GM18511 (cell line): Measurements from ENCODE around the gene TMEM52.

Source experiments
- ATAC-seq: cut with Tn5 transposase; IDR thresholded peaks from one replicate; pipeline ENCODE4 v1.9.1; 2021; ENCODE audit warnings: mild to moderate bottlenecking, moderate library complexity; ENCODE audit not compliant: unreplicated experiment

Gene TMEM52

DNA sequence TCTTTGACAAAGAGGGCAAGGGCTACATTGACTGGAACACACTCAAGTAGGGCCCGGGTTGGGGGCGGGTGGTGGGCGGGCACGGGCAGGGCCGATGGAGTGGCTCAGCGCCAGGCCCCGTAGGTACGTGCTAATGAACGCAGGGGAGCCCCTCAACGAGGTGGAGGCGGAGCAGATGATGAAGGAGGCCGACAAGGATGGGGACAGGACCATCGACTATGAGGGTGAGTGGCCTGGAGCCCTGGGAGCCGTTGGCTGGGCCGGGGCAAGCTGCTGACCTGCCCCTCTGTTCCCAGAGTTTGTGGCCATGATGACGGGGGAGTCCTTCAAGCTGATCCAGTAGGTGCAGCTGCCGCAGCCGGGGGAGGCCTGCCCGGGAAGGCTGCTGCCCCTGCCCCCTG, 2.2 kb downstream of the TMEM52 start:
- no peak for ATAC-seq

DNA sequence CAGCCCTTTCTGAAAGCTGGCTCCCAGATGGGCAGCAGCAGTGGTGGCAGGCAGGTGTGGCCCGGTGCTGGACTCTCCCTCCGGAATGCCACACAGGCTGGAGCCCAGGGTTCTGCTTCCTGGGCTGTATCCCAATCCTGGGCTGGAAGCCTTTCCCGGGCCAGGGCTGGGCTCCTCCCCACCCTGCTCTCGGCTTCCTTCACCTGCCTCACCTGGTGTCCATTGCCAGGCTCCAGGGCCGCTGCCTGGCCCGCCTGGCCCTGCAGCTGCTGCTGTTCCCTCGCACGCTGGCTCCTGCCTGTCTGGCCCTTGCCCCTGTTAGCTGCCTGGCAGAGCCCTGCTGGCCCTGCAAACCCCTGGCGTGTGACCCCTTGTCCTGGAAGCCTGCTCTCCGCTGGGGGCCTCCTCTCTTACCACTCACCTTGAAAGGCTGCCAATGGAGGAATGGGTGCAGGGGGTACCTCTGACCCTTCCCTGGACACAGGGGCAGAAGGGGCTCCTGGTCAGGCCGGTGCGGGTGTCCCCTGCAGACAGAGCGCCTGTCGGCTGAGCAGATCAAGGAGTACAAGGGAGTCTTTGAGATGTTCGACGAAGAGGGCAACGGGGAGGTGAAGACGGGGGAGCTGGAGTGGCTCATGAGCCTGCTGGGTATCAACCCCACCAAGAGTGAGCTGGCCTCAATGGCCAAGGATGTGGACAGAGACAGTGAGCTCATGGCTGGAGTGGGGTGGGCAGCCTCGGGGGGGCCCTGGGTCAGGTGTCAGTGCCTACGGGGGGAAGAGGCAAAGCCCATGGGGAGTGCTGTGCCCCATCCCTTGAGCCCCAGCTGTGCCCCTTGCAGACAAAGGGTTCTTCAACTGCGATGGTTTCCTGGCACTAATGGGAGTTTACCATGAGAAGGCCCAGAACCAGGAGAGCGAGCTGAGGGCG, 2.9 kb downstream of the TMEM52 start:
- ATAC-seq = no peak

DNA sequence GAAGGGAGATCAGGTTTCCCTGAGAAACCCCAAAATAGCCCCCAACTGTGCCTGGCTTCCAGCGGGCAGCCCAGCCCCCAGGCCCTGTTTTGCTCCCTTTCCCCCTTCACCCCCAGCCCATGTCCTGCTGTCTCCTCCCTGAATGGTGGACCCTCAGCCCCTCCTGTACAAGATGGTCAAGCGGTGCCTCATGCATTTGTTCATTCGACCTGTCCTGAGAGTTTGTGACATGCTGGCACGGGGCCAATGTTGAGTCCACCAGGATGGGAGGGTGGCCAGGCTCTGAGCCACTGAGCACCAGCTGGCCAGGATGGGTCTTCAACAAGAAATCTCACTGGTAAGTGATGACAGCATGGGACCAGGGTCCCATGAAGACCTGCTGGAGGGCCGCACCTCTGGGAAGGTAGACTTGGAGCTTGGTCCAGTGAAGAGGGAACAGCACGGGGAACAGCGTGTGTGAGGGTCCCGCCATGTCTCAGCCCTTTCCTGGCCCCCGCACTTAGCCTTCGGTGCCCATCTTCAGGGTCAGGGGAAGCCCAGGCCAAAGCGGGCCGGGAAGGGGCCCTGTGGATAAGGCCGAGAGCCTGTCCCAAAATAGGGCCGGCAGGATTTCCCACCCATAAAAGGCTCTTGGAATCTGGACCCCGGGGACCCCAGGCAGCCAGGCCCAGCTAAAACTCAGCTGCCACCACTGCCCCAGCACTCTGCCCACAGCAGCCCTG, 3.9 kb downstream of the TMEM52 start, which contains the start of gene CALML6:
Gene CALML6 (plus strand): TSS at position 290 of the 722 bp plus-strand sequence. CDS start 21 bp downstream, at position 311.
- ATAC-seq = no peak

DNA sequence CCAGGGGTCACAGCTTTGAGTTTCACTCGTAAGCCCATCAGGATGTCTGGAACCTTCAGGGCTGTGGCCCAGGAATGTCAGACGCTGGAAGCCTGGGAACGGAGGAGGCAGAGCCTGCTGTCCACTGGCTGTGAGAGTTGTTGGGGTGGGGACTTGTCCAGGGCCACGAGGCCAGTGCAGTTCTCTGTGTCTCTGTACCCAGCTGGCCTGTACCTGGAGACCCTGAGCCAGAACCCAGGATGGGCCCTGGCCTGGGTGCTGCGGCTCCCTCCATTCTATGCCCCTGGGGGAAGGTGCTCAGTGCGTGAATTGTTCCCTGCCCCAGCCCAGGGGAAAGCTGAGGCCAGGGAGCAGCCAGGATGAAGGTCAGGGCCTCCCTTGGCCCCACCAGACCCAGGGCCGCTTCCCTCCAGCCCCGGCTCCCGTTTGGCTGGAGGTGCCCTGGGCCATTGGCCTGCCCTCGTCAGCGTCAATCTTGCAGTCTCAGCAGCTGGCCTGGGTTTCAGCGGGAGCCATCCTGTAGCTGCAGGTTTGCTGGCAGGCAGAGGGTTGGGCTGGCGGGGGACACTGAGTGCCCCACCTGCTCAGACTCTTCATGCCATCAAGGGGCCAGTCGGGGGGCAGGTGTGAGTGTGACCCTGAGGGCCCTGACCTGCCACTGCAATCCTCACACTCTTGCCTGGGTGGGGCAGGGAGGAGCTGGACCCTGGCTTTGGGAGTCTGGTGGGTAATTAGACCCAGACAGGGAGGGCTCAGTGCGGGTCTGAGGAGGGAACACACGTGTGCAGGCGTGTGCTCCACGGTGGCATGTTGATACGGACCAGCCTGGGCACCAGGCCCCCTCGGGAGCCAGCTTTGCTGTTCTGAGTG, 4.7 kb downstream of the TMEM52 start:
- ATAC-seq = no peak

DNA sequence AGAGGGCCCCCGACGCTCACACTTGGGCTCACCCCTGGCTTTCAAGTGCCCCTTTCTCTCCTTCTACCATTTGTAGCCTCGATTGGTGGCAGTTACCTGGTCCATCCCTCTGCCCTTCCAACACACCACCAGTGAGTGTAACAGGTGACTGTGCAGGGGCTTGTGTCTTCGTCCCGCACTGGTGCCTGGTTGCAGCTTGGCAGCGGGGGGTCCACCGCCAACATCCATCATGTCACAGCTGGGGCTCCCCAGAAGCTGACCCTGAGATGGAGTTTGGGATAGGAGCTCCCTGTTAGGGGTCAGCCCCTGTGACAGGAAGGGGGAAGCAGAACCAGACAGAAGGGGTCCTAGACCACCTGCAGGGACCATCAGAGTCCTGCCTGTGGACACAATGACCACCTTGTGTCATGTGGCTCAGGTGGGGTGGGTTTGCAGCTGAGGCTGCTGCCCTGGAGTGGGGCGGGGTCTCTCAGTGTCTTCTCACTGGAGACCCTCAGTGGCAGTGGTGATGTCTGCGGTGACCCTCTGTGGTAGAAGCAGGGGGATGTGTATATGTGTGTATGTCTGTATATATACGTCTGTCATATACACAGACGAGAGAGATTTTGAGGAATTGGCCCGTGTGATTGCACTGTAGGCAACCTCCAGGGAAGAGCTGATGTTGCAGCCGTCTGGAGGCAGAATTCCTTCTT, 7.6 kb downstream of the TMEM52 start:
- ATAC-seq = no peak

DNA sequence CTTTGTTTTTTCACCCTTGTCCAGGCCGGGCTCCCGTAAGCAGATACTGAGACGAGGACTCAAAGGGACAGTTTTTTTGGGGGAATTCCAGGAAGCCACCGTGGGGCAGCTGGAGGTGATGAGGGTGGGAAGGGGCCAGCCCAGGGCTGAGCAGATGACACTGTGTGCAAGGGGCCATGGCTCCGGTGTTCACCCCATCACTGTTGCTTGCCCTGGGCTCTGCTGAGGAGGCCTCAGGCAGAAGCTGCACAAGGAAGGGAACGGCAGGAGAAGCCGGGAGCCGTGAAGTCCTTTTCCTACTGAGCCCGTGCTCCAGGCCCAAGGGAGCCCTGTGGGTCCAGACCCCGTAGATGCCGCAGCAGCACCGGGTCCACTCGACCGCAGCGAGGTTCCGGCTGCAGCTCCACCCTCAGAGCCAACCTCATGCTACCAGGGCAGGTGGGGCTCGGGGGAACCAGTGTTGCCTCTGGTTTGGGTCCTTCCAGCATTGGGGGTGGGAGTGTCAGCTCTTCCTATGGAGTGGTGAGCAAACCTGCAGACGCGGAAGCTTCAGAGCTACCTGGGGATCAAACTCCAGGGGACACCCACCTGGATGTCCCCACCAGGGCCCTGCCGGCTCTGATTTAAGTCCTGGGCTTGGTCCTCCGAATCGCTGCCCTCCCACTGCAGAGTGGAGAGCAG, 8.3 kb downstream of the TMEM52 start:
- ATAC-seq = no peak

DNA sequence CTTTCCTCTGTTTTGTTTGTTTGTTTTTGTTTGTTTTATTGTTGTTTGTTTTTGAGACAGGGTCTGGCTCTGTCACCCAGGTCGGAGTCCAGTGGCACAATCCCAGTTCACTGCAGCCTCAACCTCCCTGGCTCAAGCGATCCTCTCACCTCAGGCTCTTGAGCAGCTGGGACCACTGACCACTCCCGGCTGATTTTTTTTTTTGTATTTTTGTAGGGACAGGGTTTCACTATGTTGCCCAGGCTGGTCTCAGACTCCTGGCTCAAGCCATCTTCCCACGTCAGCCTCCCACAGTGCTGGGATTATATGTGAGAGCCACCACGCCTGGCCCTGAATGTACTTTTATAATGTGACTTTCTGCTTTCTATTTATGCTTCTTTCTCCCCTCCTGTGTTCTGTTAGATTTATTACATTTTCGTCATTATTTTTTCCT, 9.0 kb downstream of the TMEM52 start:
- no peak for ATAC-seq

DNA sequence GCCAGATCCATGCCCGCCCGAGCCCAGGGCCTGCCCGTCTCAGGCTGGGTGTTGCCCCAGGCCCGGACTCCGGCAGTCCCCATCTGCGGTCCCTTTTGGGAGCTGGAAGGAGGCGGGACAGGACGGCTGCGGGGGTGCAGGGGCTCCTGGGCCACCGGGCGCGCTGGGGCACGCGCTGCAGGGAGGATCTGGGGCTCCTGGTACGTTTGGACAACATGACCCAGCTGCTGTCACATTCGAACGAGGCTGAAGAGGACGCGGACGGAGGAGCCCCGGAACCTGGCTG, 10.6 kb downstream of the TMEM52 start:
- ATAC-seq = peak; percentile 2

DNA sequence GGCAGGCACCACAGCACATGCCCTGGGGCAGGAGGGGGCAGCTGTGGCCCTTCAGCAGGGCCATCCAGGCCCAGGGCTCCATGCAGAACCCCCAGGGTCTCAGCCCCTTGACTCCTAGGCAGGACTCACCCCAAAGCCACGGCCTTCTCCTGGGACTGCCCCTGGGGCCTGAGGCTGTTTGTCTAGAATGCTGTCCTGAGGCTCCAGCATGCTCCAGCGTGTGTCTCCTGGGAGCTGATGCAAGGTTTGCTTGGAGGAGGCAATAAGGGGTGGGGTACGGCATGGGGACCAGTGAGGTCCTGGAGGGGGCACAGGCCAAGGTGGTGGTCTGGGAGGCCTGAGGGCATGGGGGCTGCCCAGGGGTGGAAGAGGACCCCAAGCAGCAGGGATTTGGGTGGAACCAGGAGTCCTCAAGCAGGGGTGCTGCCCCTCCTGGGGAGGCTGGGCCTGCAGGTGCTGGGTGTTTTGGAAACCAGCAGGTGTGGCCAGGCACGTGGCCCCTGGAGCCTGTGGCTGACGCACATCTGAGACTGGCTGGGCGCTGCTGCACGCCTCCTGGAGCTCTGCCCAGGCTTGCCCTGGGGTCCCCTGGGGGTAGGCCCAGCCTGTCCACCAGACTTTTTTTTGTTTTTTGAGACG, 11.9 kb downstream of the TMEM52 start:
- ATAC-seq = no peak

DNA sequence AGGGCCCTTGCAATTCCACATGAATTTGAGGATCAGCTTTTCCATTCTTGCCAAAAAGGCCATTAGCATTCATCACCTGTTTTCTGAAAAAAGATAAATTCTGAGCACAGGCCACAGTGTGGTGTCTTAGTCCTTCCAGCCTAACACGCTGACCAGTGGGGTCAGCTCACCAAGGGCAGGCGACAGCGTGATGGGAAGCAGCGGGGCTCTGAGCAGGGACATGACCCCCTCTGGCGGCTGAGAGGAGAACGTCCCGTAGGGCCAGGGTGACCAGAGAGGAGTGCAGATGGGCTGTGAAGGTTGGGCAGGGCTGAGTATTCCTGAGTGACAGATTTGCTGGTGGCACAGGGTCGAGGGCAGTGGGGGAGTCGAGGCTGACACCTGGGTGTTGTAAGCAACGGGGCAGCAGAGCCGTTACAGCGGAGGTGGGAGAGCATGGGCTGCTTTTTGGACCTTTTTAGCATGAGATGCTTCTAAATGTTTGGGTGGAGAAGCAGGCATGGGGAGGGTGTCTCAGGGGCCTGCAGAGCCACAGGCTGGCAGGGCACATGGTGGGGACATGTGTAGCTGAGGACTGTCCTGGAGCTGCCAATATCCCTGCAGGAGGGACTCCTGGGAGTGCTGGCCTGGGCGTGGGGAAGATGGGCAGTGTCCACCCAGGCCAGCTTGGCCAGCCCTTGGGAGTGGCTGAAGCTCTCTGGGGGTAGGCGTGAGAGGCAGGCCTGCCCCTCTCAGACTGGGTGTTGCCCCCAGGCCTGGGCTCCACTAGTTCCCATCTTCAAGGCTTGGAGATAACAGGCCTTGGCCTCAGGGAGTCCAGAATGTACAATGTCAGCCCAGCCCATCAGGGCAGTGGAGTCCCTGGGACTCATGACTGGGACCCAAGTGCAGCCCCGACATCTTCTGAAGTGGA, 12.6 kb downstream of the TMEM52 start:
- no peak for ATAC-seq

DNA sequence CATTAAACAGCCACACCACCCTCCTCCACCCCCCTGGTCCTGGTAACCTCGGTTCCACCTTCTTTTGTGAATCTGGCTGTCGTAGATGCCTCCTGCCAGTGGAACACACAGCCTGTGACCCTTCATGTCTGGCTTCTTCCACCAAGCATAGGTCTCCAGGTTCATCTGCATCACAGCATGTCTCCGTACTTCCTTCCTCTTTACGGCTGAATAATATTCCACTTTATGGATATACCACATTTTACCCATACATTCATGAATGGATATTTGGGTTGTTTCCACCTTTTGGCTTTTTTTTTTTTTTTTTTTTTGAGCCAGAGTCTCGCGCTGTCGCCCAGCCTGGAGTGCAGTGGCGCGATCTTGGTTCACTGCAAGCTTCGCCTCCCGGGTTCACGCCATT, 15.9 kb downstream of the TMEM52 start:
- ATAC-seq = no peak

DNA sequence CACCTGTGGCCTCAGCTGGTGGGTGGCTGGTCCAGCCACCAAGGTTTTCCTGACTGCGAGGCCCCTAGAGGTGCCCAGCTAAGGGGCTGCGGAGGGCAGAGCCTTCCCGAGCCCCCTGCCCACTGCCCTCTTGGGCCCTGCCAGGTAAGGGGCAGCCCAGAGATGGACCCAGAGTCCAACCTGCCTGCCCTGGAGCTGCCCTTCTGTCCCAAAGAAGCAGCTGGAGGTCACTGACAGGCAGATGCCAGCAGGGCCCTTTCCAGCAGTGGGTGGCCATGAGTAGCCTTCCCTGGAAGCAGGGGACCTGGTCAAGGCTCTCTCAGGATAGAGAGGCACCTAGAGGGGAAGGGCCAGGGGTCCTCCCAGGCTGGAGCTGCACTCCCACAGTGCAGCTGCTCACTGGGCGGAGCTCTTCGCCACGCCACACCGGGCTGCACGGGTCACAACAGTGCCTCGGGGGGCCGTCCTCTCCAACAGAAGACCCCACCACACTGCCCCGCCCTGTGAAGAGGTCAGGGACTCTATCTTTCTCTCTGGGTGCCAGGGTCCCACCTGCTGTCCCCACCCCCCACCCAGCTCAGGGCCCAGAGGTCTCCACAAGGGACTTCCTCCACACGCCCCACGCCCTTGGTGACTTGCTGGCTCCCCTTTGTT, 17.3 kb downstream of the TMEM52 start:
- no peak for ATAC-seq

DNA sequence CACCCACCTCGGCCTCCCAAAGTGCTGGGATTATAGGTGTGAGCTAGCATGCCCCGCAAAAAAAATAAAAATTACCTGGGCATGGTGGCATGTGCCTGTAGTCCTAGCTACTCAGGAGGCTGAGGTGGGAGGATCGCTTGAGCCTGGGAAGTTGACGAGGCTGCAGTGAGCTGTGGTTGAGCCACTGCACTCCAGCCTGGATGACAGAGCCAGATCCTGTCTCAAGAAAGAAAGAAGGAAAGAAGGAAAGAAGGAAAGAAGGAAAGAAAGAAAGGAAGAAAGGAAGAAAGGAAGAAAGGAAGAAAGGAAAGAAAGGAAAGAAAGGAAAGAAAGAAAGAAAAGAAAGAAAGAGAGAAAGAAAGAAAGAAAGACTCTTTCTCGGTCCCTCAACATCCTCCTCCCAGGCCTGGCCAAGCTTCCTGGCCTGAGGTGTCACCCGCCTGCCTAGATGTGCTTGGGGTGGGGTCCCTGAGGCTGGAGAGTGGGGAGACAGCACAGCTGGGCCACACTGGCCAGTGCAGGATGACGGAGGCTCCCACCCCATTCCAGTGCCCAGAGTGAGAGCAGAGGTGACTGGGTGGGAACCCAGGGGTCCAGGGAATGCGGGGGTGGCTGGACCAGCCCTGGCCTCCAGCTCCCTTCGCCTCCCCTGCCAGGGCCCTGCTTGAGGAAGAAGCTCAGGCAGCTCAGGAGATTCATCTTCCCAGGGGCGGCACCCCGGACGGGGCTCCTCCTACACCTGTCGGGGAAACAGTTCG, 18.0 kb downstream of the TMEM52 start:
- no peak for ATAC-seq

DNA sequence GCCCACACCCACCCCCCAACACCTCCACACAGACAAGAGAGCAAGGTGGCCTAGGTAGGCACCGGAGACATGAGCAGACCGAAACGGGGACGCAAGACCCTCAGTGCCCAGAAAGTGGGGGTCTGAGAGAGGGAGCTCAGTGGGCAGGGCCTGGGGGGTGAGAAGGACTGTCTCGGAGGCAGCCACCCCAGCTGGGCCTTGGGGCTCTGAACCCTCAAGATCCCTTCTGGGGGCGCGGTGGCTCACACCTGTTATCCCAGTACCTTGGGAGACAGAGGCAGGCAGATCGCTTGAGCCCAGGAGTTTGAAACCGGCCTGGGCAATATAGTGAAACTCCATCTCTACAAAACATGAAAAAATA, 19.1 kb downstream of the TMEM52 start:
- ATAC-seq = no peak

DNA sequence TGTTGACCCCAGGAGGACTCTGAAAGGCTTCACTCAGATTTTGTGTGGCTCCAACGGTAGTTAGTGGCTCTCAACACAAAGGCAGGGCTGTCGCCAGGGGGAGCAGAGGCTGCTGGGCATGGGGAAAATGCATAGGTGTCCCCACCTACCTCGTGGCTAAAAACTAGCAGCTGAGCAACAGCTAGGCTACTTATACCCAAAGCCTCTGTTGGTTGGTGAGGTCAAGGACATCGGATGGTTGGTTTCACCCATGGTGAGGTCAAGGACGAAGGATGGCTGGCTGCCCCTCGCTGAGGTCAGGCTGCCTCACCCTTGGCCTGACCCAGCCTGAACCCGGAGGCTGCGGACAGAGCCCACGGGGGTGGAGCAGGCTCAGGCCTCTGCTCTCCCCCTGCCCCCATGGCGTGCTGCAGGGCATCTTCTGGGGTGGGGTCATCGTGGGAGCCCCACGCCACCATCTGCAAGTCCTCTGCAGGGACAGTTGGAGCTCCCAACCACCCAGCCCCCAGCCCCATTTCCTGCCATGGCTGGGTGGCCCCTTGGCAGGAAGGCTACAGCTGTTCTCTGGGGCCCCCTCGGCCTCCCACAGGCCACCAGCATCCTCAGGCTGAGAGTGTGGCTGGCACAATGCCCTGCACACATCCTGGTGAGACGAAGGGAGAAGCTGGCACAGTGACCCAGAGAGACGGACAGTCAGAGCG, 19.7 kb downstream of the TMEM52 start:
- ATAC-seq = no peak

DNA sequence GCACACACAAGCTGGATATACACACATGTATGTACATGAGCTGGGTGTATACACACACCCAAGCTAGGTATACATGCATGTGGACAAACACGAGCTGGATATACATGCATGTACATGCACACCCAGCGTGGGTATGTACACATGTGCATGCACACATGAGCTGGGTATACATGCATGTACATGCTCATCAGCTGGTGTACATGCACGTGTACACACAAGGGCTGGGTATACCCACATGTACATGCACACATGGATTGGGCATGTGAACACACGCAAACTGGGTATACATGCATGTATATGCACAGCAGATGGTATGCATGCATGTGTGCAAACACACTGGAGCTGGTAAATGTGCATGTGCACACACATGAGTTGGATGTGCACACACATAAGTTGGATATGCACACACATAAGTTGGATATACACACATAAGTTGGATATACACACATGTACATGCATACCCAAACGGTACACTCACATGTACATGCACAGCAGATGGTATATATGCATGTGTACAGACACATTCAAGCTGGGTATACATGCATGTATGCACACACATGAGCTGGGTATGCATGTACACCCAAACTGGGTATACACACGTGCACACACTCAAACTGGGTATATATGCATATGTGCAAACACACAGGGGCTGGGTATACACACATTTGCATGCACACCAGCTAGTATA, 20.7 kb downstream of the TMEM52 start:
- no peak for ATAC-seq
